HL-60 (cell line): Measurements from ENCODE around the gene ZSCAN26.

Source experiments
- DNase-seq, 2 experiments: peaks; one replicate each; pipeline ENCODE4 v3.0.0-alpha.2; 2010 to 2020; ENCODE audit warnings: low read depth in 1 of 2, low spot score in 1 of 2
- H3K27ac ChIP-seq: fragments of 250-450 bp; sonication (Bioruptor Pico); replicated peaks from 2 replicates; pipeline ENCODE4 v1.5.1; 2020; ENCODE audit warnings: mild to moderate bottlenecking, moderate library complexity
- H3K27me3 ChIP-seq: fragments of 250-450 bp; sonication (Bioruptor Pico); 2 replicates; pipeline ENCODE4 v1.5.1; 2021; ENCODE audit warnings: mild to moderate bottlenecking, moderate library complexity; ENCODE audit not compliant: insufficient read depth, poor library complexity, severe bottlenecking
- H3K4me3 ChIP-seq: replicated peaks from 2 replicates; pipeline ENCODE4 v1.5.1; 2011; ENCODE audit warnings: mild to moderate bottlenecking, control low read depth, low read length; ENCODE audit not compliant: insufficient read depth
- GABPA ChIP-seq: IDR thresholded peaks from 2 replicates; pipeline ENCODE4 v1.6.1; 2012; ENCODE audit warnings: low read depth
- POLR2AphosphoS5 ChIP-seq: IDR thresholded peaks from 2 replicates; pipeline ENCODE4 v1.6.1; 2012; ENCODE audit warnings: low read depth
- SPI1 ChIP-seq: IDR thresholded peaks from 2 replicates; pipeline ENCODE4 v1.6.1; 2012; ENCODE audit warnings: low read depth, mild to moderate bottlenecking, borderline replicate concordance
- TF ChIP-seq, protein P1 (sequence below): IDR thresholded peaks from one replicate; pipeline ENCODE4 v1.5.1; 2011; ENCODE audit warnings: low read length, control low read depth, inconsistent platforms; ENCODE audit not compliant: insufficient read depth
- TF ChIP-seq, protein P2 (sequence below): IDR thresholded peaks from 2 replicates; pipeline ENCODE4 v1.6.1; 2012; ENCODE audit warnings: low read depth; ENCODE audit not compliant: insufficient replicate concordance

ZSCAN26 gene

DNA sequence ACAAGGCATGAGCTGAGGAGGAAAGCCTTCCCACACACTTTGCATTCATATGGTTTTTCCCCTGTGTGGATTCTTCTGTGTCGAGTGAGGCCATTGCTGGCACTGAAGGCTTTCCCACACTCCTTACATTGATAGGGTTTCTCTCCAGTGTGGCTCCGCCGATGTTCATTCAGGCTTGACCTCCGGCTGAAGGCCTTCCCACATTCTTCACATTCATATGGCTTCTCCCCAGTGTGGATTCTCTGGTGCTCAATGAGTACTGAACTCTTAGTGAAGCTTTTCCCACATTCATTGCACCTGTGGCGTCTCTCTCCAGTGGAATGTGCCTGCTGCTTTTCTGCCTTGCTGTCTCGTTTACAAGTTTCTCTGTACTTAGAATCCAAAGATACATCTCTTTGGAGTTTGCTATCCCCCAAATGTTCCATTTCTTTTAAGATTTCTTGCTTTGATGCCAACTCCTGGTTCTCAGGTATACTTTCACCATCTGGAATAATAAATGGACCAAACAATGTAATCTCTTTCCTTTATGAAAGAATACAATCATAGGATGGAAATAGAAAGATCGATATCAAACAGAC lies 59.5 kb downstream of the ZSCAN26 start:
- no peak for DNase-seq
- Histone ChIP-seq H3K4me3 (no peak overlapping the region), H3K27me3 (no peaks in the 10 kb centered on the region), H3K27ac (no peak overlapping the region)
- TF ChIP-seq, protein P1, sequence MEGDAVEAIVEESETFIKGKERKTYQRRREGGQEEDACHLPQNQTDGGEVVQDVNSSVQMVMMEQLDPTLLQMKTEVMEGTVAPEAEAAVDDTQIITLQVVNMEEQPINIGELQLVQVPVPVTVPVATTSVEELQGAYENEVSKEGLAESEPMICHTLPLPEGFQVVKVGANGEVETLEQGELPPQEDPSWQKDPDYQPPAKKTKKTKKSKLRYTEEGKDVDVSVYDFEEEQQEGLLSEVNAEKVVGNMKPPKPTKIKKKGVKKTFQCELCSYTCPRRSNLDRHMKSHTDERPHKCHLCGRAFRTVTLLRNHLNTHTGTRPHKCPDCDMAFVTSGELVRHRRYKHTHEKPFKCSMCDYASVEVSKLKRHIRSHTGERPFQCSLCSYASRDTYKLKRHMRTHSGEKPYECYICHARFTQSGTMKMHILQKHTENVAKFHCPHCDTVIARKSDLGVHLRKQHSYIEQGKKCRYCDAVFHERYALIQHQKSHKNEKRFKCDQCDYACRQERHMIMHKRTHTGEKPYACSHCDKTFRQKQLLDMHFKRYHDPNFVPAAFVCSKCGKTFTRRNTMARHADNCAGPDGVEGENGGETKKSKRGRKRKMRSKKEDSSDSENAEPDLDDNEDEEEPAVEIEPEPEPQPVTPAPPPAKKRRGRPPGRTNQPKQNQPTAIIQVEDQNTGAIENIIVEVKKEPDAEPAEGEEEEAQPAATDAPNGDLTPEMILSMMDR = no peak
- TF ChIP-seq GABPA (no peak), SPI1 (no peak), POLR2AphosphoS5 (no peak)
- TF ChIP-seq, protein P2, sequence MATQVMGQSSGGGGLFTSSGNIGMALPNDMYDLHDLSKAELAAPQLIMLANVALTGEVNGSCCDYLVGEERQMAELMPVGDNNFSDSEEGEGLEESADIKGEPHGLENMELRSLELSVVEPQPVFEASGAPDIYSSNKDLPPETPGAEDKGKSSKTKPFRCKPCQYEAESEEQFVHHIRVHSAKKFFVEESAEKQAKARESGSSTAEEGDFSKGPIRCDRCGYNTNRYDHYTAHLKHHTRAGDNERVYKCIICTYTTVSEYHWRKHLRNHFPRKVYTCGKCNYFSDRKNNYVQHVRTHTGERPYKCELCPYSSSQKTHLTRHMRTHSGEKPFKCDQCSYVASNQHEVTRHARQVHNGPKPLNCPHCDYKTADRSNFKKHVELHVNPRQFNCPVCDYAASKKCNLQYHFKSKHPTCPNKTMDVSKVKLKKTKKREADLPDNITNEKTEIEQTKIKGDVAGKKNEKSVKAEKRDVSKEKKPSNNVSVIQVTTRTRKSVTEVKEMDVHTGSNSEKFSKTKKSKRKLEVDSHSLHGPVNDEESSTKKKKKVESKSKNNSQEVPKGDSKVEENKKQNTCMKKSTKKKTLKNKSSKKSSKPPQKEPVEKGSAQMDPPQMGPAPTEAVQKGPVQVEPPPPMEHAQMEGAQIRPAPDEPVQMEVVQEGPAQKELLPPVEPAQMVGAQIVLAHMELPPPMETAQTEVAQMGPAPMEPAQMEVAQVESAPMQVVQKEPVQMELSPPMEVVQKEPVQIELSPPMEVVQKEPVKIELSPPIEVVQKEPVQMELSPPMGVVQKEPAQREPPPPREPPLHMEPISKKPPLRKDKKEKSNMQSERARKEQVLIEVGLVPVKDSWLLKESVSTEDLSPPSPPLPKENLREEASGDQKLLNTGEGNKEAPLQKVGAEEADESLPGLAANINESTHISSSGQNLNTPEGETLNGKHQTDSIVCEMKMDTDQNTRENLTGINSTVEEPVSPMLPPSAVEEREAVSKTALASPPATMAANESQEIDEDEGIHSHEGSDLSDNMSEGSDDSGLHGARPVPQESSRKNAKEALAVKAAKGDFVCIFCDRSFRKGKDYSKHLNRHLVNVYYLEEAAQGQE = no peak
